ENCODE data around the gene OR5T1.

The OR5T1 gene

GRCh38 chr11:56273854-56274253, at the start of gene OR5T1:
OR5T1 (plus strand) TSS chr11:56274154; CDS start chr11:56275639, 1,485 bp downstream.
- no peak for DNase-seq (ENCODE audit: low spot score)

GRCh38 chr11:56234155-56234554, 39.8 kb upstream of the OR5T1 start, which contains the start of gene OR5T2:
OR5T2 (minus strand) TSS chr11:56234255; CDS start chr11:56233062, 1,193 bp downstream.
- DNase-seq (ENCODE audit: low spot score): no peak

- no peak for DNase-seq (ENCODE audit: low spot score)
Measured at GRCh38 chr11:56251954-56252353, 22.0 kb upstream of the OR5T1 start, which contains the start of gene OR5T3. OR5T3 (plus strand) TSS chr11:56252254; CDS start chr11:56252254, 0 bp downstream.

- no peak for DNase-seq (ENCODE audit: low spot score)
Measured at GRCh38 chr11:56271092-56271491, 2.9 kb upstream of the OR5T1 start.

DNA sequence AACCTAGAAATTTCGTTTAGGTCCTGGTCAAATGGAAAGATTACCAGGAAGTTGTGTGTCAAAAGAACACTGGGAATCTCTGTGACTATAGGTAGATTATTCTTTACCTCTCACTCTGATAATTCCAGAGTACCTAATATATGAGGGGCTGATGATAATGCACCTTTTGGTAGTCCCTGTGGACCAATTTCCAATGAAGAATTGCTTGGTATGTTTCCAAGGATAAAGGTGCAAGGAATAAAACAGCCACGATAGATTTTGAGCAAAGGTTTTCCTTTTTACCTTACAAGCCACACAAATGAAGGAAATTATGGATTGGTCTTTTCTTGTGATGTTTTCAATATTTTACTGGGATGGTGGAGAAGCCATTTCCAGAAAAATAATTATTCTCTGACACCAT, 18.2 kb downstream of the OR5T1 start, which contains the start of gene OR8H1:
OR8H1 (minus strand) TSS at position 101 of the 400 bp plus-strand sequence. CDS start 1,192 bp downstream, outside the sequence.
- no peak for DNase-seq (ENCODE audit: low spot score)

GRCh38 chr11:56296898-56297297, 22.9 kb downstream of the OR5T1 start:
- DNase-seq (ENCODE audit: low spot score): no peak

- DNase-seq (ENCODE audit: low spot score): no peak
Measured at GRCh38 chr11:56307836-56308235, 33.9 kb downstream of the OR5T1 start.

DNA sequence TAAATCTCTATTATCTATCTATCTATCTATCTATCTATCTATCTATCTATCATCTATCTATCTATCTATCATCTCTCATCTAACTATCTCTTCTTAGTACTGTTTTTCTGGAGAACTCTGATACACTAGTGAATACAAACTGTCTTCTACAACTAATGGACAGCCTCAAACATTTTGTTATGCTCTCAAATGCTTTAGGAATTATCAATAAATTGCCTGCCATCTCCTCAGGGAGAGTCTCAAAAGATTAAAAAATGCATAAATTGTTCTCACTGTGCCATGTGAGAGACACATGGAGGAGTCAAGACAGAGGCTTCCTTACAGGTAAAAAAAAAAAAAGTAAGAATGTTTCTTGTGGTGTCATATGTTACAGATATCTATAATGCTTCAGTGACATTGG, 40.9 kb downstream of the OR5T1 start, which contains the start of gene OR8K3:
OR8K3 (plus strand) TSS at position 301 of the 400 bp plus-strand sequence. CDS start 3,163 bp downstream, outside the sequence.
- no peak for DNase-seq (ENCODE audit: low spot score)

Data from cerebellar cortex (tissue), 1 donor.